ENCODE data around the gene SH2D3C. TPM values are rescaled to one million over a fixed set of nuclear protein-coding genes. Genes with fewer than 3 reads are reported as not detected.

Gene SH2D3C
- total and polyA plus RNA-seq, 9 of the 15 experiments (the other 6 are each of a cell fraction or from before 2014, with no cell fraction given): 0.03 to 1.2 (median 0.22) TPM; not detected in 1

- TF ChIP-seq AFF1 (IDR thresholded peaks at IDR 0.05; ENCODE audit: low read depth in 1 of 2, partially characterized antibody in 2 of 2): no peak
- no peak for TF ChIP-seq SNRNP70 (optimal IDR thresholded peaks at IDR 0.05; ENCODE audit: low read depth, low read length)
- no peak for TF ChIP-seq NR2C2 (CRISPR knock-in tag; IDR thresholded peaks at IDR 0.05)
- 0 out of 2 replicates have a peak, but pooled peaks have one; percentile 7 for TF ChIP-seq NR2C2 (tag; IDR thresholded peaks at IDR 0.05)
- TF ChIP-seq ZFX (CRISPR knock-in tag; IDR thresholded peaks at IDR 0.05): peak; percentile 31; the same call in 1 of the 2 replicates
- no peak for TF ChIP-seq ZNF282 (CRISPR knock-in tag; IDR thresholded peaks at IDR 0.05)
- TF ChIP-seq MED1 (CRISPR knock-in tag; IDR thresholded peaks at IDR 0.05; ENCODE audit: borderline replicate concordance): no peak
- TF ChIP-seq PBX2 (CRISPR knock-in tag; IDR thresholded peaks at IDR 0.05; ENCODE audit: low read depth): no peak
- no peak for TF ChIP-seq PBX2 (tag; conservative IDR thresholded peaks at IDR 0.05; ENCODE audit: low read depth)
- TF ChIP-seq MAX (CRISPR knock-in tag; IDR thresholded peaks at IDR 0.05): no peak
- TF ChIP-seq ZBTB12 (CRISPR knock-in tag; IDR thresholded peaks at IDR 0.05): no peak
- TF ChIP-seq OTX1 (CRISPR knock-in tag; IDR thresholded peaks at IDR 0.05): no peak
- TF ChIP-seq ZFP91 (CRISPR knock-in tag; IDR thresholded peaks at IDR 0.05): no peak
- no peak for TF ChIP-seq LARP7 (IDR thresholded peaks at IDR 0.05)
- no peak for TF ChIP-seq ZBTB17 (CRISPR knock-in tag; IDR thresholded peaks at IDR 0.05)
- no peak for TF ChIP-seq ZNF3 (CRISPR knock-in tag; IDR thresholded peaks at IDR 0.05)
- TF ChIP-seq RBFOX2 (IDR thresholded peaks at IDR 0.05; ENCODE audit: low read depth, low read length): peak; percentile 61
These were observed at the start of gene SH2D3C (continued) for GRCh38 chr9:127778280-127779135.

All from K562 (cell line).